Neural cell (in vitro differentiated cells): Measurements from ENCODE around the gene RNF26. TPM values are rescaled to one million over a fixed set of nuclear protein-coding genes. Genes with fewer than 3 reads are reported as not detected.
"Not testable (repeated sequence)": the region's sequence is repeated elsewhere in the genome, so short reads cannot be mapped to it uniquely, and the experiment has no call there.

ENCODE experiments used
- H2AFZ ChIP-seq: fragments of 200-600, 300-800 bp; sonication (generic), shearing (Covaris generic); 2 replicates; pipeline ENCODE4 v1.6.0; 2014; ENCODE audit warnings: low read depth, mild to moderate bottlenecking, antibody characterized with exemption, low read length, moderate library complexity
- H3F3A ChIP-seq: fragments of 200-600 bp; shearing (Covaris generic); 2 replicates; pipeline ENCODE4 v1.6.1; 2016; ENCODE audit warnings: mild to moderate bottlenecking, moderate library complexity, mixed read lengths, antibody characterized with exemption, low read length; ENCODE audit not compliant: insufficient read depth, poor library complexity, severe bottlenecking
- H3K27ac ChIP-seq: fragments of 200-600, 300-800 bp; sonication (generic), shearing (Covaris generic); 2 replicates; pipeline ENCODE4 v1.5.1; 2014; ENCODE audit warnings: mild to moderate bottlenecking, low read length, moderate library complexity
- H3K27me3 ChIP-seq: fragments of 300-800, 200-600 bp; sonication (generic), shearing (Covaris generic); 2 replicates; pipeline ENCODE4 v1.6.0; 2014; ENCODE audit warnings: mild to moderate bottlenecking, low read depth, low read length, moderate library complexity; ENCODE audit not compliant: insufficient read depth
- H3K36me3 ChIP-seq: fragments of 300-800, 200-600 bp; sonication (generic), shearing (Covaris generic); 2 replicates; pipeline ENCODE4 v1.5.1; 2014; ENCODE audit warnings: mild to moderate bottlenecking, antibody characterized with exemption, low read length, moderate library complexity; ENCODE audit not compliant: insufficient read depth
- H3K4me2 ChIP-seq: fragments of 300-800, 200-600 bp; sonication (generic), shearing (Covaris generic); 2 replicates; pipeline ENCODE4 v1.6.0; 2014; ENCODE audit warnings: mild to moderate bottlenecking, low read length
- H3K4me3 ChIP-seq: fragments of 300-800, 200-600 bp; sonication (generic), shearing (Covaris generic); 2 replicates; pipeline ENCODE4 v1.5.1; 2014; ENCODE audit warnings: mild to moderate bottlenecking, low read length, moderate library complexity
- H3K79me2 ChIP-seq: fragments of 200-600 bp; shearing (Covaris generic); replicated peaks from 2 replicates; pipeline ENCODE4 v1.6.0; 2014; ENCODE audit warnings: mild to moderate bottlenecking, low read length, moderate library complexity; ENCODE audit not compliant: insufficient read depth
- H3K9ac ChIP-seq: fragments of 300-800, 200-600 bp; sonication (generic), shearing (Covaris generic); 2 replicates; pipeline ENCODE4 v1.6.1; 2016; ENCODE audit warnings: mild to moderate bottlenecking, low read length, mixed read lengths
- H3K9me2 ChIP-seq: fragments of 200-600 bp; shearing (Covaris generic); 2 replicates; pipeline ENCODE4 v1.6.1; 2016; ENCODE audit warnings: mild to moderate bottlenecking, low read length, mixed read lengths; ENCODE audit not compliant: insufficient read depth
- H3K9me3 ChIP-seq: fragments of 200-600, 300-800 bp; sonication (generic), shearing (Covaris generic); 2 replicates; pipeline ENCODE4 v1.6.1; 2016; ENCODE audit warnings: mild to moderate bottlenecking, mixed run types, low read length, moderate library complexity, mixed read lengths
- H4K20me1 ChIP-seq: fragments of 200-600 bp; shearing (Covaris generic); 2 replicates; pipeline ENCODE4 v1.6.1; 2016; ENCODE audit warnings: mild to moderate bottlenecking, mixed run types; ENCODE audit not compliant: insufficient read depth
- CTCF ChIP-seq: fragments of 450-650 bp; IDR thresholded peaks from 2 replicates; pipeline ENCODE4 v1.5.1; 2014; ENCODE audit warnings: antibody characterized with exemption, mild to moderate bottlenecking, moderate library complexity; ENCODE audit not compliant: poor library complexity, severe bottlenecking
- EP300 ChIP-seq: fragments of 450-650 bp; conservative IDR thresholded peaks from 2 replicates; pipeline ENCODE4 v1.6.1; 2014; ENCODE audit warnings: antibody characterized with exemption, mild to moderate bottlenecking, moderate library complexity; ENCODE audit not compliant: poor library complexity, severe bottlenecking
- EZH2 ChIP-seq: fragments of 200-600, 300-800 bp; shearing (Covaris generic), sonication (generic); IDR thresholded peaks from 2 replicates; pipeline ENCODE4 v1.6.1; 2014; ENCODE audit warnings: antibody characterized with exemption, low read length, borderline replicate concordance, mild to moderate bottlenecking; ENCODE audit not compliant: insufficient read depth, poor library complexity, severe bottlenecking
- MXI1 ChIP-seq: fragments of 450-650 bp; conservative IDR thresholded peaks from 2 replicates; pipeline ENCODE4 v1.6.1; 2014; ENCODE audit warnings: antibody characterized with exemption, mild to moderate bottlenecking; ENCODE audit not compliant: poor library complexity, severe bottlenecking
- POLR2AphosphoS5 ChIP-seq: IDR thresholded peaks from 2 replicates; pipeline ENCODE4 v1.6.1; 2012
- RAD21 ChIP-seq: fragments of 450-650 bp; conservative IDR thresholded peaks from 2 replicates; pipeline ENCODE4 v1.6.1; 2014; ENCODE audit warnings: antibody characterized with exemption, mild to moderate bottlenecking, moderate library complexity
- SMC3 ChIP-seq: fragments of 450-650 bp; conservative IDR thresholded peaks from 2 replicates; pipeline ENCODE4 v1.6.1; 2014; ENCODE audit warnings: antibody characterized with exemption, mild to moderate bottlenecking, moderate library complexity; ENCODE audit not compliant: poor library complexity
- TAF1 ChIP-seq: IDR thresholded peaks from 2 replicates; pipeline ENCODE4 v1.6.1; 2012; ENCODE audit warnings: low read depth
- polyA plus RNA-seq: library from polyadenylated mRNA; depleted of rRNA; stranded (reverse); fragments of >200 nt; gene quantifications from 2 replicates; pipeline ENCODE4 v1.2.3, GENCODE V29; 2014
- small RNA-seq, 3 experiments: library from RNA; depleted of rRNA; stranded (forward); fragments of <200 nt; gene quantifications; one replicate each; pipeline ENCODE3, GENCODE V24; 2012
- TF ChIP-seq, protein P1 (sequence below): IDR thresholded peaks from 2 replicates; pipeline ENCODE4 v1.6.1; 2012; ENCODE audit warnings: borderline replicate concordance

RNF26 gene
- polyA plus RNA-seq, 1 donor from 2014 or later: 2.6 TPM

GRCh38 chr11:119382513-119382912, 48.2 kb downstream of the RNF26 start:
- H3K9me2 ChIP-seq, H3K9ac ChIP-seq, H3K4me2 ChIP-seq, H2AFZ ChIP-seq, H4K20me1 ChIP-seq, H3K36me3 ChIP-seq, H3K27ac ChIP-seq, H3K79me2 ChIP-seq, H3K4me3 ChIP-seq, H3F3A ChIP-seq, H3K9me3 ChIP-seq: not testable (repeated sequence)
- H3K27me3 ChIP-seq: peaks cover 13% of the 10 kb centered on the region

- Histone ChIP-seq H2AFZ (no peak overlapping the region), H3K9me2 (no peaks in the 10 kb centered on the region), H3K79me2 (no peaks in the 10 kb centered on the region), H3K4me2 (no peak overlapping the region), H3K27me3 (peaks cover 13% of the 10 kb centered on the region), H3K36me3 (no peaks in the 10 kb centered on the region), H3K27ac (no peak overlapping the region), H3K9ac (no peak overlapping the region), H4K20me1 (no peaks in the 10 kb centered on the region), H3F3A (no peaks in the 10 kb centered on the region), H3K4me3 (no peak overlapping the region), H3K9me3 (no peaks in the 10 kb centered on the region)
- no peak for TF ChIP-seq TAF1
- TF ChIP-seq CTCF: no peak
- TF ChIP-seq, protein P1, sequence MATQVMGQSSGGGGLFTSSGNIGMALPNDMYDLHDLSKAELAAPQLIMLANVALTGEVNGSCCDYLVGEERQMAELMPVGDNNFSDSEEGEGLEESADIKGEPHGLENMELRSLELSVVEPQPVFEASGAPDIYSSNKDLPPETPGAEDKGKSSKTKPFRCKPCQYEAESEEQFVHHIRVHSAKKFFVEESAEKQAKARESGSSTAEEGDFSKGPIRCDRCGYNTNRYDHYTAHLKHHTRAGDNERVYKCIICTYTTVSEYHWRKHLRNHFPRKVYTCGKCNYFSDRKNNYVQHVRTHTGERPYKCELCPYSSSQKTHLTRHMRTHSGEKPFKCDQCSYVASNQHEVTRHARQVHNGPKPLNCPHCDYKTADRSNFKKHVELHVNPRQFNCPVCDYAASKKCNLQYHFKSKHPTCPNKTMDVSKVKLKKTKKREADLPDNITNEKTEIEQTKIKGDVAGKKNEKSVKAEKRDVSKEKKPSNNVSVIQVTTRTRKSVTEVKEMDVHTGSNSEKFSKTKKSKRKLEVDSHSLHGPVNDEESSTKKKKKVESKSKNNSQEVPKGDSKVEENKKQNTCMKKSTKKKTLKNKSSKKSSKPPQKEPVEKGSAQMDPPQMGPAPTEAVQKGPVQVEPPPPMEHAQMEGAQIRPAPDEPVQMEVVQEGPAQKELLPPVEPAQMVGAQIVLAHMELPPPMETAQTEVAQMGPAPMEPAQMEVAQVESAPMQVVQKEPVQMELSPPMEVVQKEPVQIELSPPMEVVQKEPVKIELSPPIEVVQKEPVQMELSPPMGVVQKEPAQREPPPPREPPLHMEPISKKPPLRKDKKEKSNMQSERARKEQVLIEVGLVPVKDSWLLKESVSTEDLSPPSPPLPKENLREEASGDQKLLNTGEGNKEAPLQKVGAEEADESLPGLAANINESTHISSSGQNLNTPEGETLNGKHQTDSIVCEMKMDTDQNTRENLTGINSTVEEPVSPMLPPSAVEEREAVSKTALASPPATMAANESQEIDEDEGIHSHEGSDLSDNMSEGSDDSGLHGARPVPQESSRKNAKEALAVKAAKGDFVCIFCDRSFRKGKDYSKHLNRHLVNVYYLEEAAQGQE: no peak
- TF ChIP-seq SMC3: no peak
- TF ChIP-seq MXI1: no peak
- no peak for TF ChIP-seq POLR2AphosphoS5
- no peak for TF ChIP-seq EZH2
- TF ChIP-seq RAD21: no peak
- no peak for TF ChIP-seq EP300
Observed at GRCh38 chr11:119384332-119384731, 50.0 kb downstream of the RNF26 start.

Small RNA genes lying within 50 kb of the gene (small RNA-seq; reads per million reads assigned to genes)
- gene RF01225 (0 reads per million in 3 experiments), gene RNU6-262P (0.03 to 0.08 (median 0.03) reads per million in 3 experiments)

Other genes with a start within 250 kb of the RNF26 start
- 12.7 and 15.9 TPM in 2 replicates for gene HMBS, start 249.6 kb upstream of the RNF26 start, polyA plus RNA-seq
- 9.8 and 27.0 TPM in 2 replicates for gene DPAGT1, start 232.7 kb upstream of the RNF26 start, polyA plus RNA-seq
- gene C2CD2L, start 227.2 kb upstream of the RNF26 start, polyA plus RNA-seq: 13.6 and 21.6 TPM in 2 replicates
- gene HINFP, start 212.9 kb upstream of the RNF26 start, polyA plus RNA-seq: 50.0 and 58.8 TPM in 2 replicates
- gene ABCG4, start 185.5 kb upstream of the RNF26 start, polyA plus RNA-seq: 1.5 and 3.0 TPM in 2 replicates
- 0.60 and 1.6 TPM in 2 replicates for gene NLRX1, start 165.8 kb upstream of the RNF26 start, polyA plus RNA-seq
- not detected in 2 replicates for gene NHERF4, start 149.1 kb upstream of the RNF26 start, polyA plus RNA-seq
- gene CBL, start 128.2 kb upstream of the RNF26 start, polyA plus RNA-seq: 10.5 and 10.7 TPM in 2 replicates
- 7.5 and 12.5 TPM in 2 replicates for gene MCAM, start 17.4 kb upstream of the RNF26 start, polyA plus RNA-seq
- gene C1QTNF5, start 6.4 kb downstream of the RNF26 start, polyA plus RNA-seq: not detected in 2 replicates
- not detected in 2 replicates for gene MFRP, start 12.2 kb downstream of the RNF26 start, polyA plus RNA-seq
- gene USP2, start 47.2 kb downstream of the RNF26 start, polyA plus RNA-seq: 0.59 and 0.74 TPM in 2 replicates
- gene THY1, start 88.6 kb downstream of the RNF26 start, polyA plus RNA-seq: 98.3 and 118 TPM in 2 replicates